ENCODE data around the gene PTPRN2.

The PTPRN2 gene

GRCh38 chr7:158097453-158098124 is 490.0 kb downstream of the PTPRN2 start:
- no peak for DNase-seq

- no peak for DNase-seq
These were observed 490.5 kb downstream of the PTPRN2 start for GRCh38 chr7:158097106-158097452.

- no peak for DNase-seq
These were observed 491.0 kb downstream of the PTPRN2 start for GRCh38 chr7:158096582-158096981.

- DNase-seq = no peak
These were observed 492.9 kb downstream of the PTPRN2 start for GRCh38 chr7:158094671-158095226.

- no peak for DNase-seq
These were observed 493.6 kb downstream of the PTPRN2 start for GRCh38 chr7:158094046-158094445.

- DNase-seq = no peak
These were observed 494.3 kb downstream of the PTPRN2 start for GRCh38 chr7:158093156-158093796.

- no peak for DNase-seq
These were observed 500.4 kb downstream of the PTPRN2 start for GRCh38 chr7:158087196-158087595.

GRCh38 chr7:158085741-158086695 is 501.6 kb downstream of the PTPRN2 start:
- DNase-seq = no peak

- no peak for DNase-seq
These were observed 503.1 kb downstream of the PTPRN2 start for GRCh38 chr7:158084555-158084954.

- DNase-seq = no peak
These were observed 503.9 kb downstream of the PTPRN2 start for GRCh38 chr7:158083526-158084310.

GRCh38 chr7:158082761-158083160 is 504.9 kb downstream of the PTPRN2 start:
- DNase-seq = no peak

- DNase-seq = no peak
These were observed 506.7 kb downstream of the PTPRN2 start for GRCh38 chr7:158080899-158081445.

- DNase-seq = no peak
These were observed 509.4 kb downstream of the PTPRN2 start for GRCh38 chr7:158077934-158078910.

- DNase-seq = no peak
These were observed 510.3 kb downstream of the PTPRN2 start for GRCh38 chr7:158077151-158077840.

- no peak for DNase-seq
These were observed 511.0 kb downstream of the PTPRN2 start for GRCh38 chr7:158076656-158077055.

GRCh38 chr7:158076215-158076614 is 511.4 kb downstream of the PTPRN2 start:
- no peak for DNase-seq

- no peak for DNase-seq
These were observed 512.0 kb downstream of the PTPRN2 start for GRCh38 chr7:158075633-158076001.

- no peak for DNase-seq
These were observed 512.6 kb downstream of the PTPRN2 start for GRCh38 chr7:158074896-158075632.

Measured in stimulated activated CD4-positive, alpha-beta T cell treated with anti-CD3 and anti-CD28 coated beads, Interleukin-4, amount 100 ng/mL, for 1 hour (primary cell).